ENCODE results near the gene BTBD16. TPM values are rescaled to one million over a fixed set of nuclear protein-coding genes. Genes with fewer than 3 reads are reported as not detected.

BTBD16 gene
- total and polyA plus RNA-seq, 2 of the 13 experiments (the other 11 are each of a cell fraction or from before 2014, with no cell fraction given): 5.0 to 11.9 TPM

GRCh38 chr10:122265896-122266295 lies 5.2 kb upstream of the BTBD16 start (continued):
- TF ChIP-seq IKZF4 (CRISPR knock-in tag; IDR thresholded peaks at IDR 0.05; ENCODE audit: borderline replicate concordance, low read depth, not compliant biosample characterization): no peak

DNA sequence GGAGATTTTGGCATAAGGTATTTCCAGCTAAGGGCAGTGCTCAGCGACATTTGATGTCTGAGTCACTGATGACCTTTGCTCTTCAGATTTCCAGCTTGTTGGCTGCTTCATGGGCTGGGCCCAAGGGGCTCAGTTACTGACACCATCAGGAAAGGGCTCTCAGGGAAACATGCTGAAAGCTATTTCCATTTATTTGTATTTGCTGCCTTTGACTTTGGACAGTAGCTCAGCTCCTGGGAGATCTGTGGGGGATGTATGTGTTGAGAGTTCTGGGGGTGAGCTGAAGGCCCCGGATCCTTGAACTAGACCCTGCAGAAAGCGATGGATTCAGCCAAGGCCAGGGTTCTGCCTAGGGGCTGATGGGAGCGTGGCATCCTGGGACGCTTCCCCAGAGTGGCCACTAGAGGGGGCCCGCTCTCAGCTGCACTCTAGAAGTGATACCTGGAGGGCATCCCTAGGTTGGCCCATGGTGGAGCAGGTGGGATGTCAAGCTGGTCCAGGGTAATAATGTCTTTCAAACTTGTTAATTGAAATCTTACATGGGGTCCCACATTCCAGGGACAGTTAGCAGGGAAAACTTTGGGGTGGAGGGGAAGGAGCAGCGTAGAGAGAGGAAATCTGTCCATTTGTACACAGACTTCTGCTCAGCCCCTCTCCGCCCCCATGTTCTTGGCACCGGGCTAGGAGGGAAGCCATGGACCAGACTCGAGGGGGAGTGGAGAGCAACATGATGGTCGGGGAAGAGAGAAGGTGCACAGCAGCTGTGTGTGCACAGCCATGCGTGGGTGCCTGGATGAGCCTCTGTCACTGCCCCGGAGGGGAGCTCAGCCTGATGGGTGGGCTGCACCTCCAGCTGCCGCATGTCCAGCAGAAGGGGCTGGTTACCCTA lies 3.0 kb upstream of the BTBD16 start:
- Histone ChIP-seq H3K9ac (ENCODE audit: insufficient read depth, low read depth, low read length) (no peak overlapping the region), H2AFZ (ENCODE audit: low read length) (no peak overlapping the region), H3K79me2 (ENCODE audit: insufficient read depth, low read length) (no peaks in the 10 kb centered on the region), H3K27me3 (ENCODE audit: control insufficient read depth in 1 of 2, insufficient read depth in 2 of 2, low read length in 2 of 2) (no peaks in the 10 kb centered on the region), H3K4me2 (ENCODE audit: low read depth, low read length) (peak overlapping the region; percentile 60), H3K4me3 (replicated peaks in 1 of 3; ENCODE audit: insufficient read depth in 1 of 3, low read depth in 2 of 3, low read length in 3 of 3) (peak overlapping the region in 1 of 3 experiments; percentile 44; a peak in 2 of 6 replicates), H4K20me1 (ENCODE audit: insufficient read depth, low read length) (no peaks in the 10 kb centered on the region), H3K9me3 (ENCODE audit: low read length) (no peaks in the 10 kb centered on the region), H3K36me3 (replicated peaks in 1 of 2; ENCODE audit: control insufficient read depth in 1 of 2, insufficient read depth in 2 of 2, low read length in 2 of 2) (peaks cover 0 to 1% of the 10 kb centered on the region in 2 experiments; a peak in 1 of 5 replicates), H3K4me1 (ENCODE audit: insufficient read depth, low read length) (peaks cover 28% of the 10 kb centered on the region), H3K27ac (ENCODE audit: extremely low read length, insufficient read depth, low read length) (peak overlapping the region; percentile 41)
- ChIA-PET CTCF (ENCODE audit: low intra/inter-chr PET ratio, low total read pairs) (interaction anchor here (0.8 to 1.2 kb wide), 2 partner anchors 9 to 167 kb away, joined by 3 to 4 read pairs; no protein-coding TSS in a partner anchor), POLR2A (interaction anchor here (0.6 to 1.3 kb wide), 6 partner anchors 9 to 107 kb away, joined by 3 to 8 read pairs (median 4); partner anchors contain the start of gene PLEKHA1)
- peak; percentile 94 for ATAC-seq
- in situ Hi-C loops (cut with HindIII; ENCODE audit: extremely low pct_ligation_motif_present, low pct_unique_long_range_greater_than_20kb): no loop called here
- 55% methylated on average over 10 of the region's 14 CpGs for WGBS (ENCODE audit: low lambda C conversion rate)
- FAIRE-seq: peak; percentile 89
- DNase-seq (ENCODE audit: low spot score): peak; percentile 78
- intact Hi-C loops (cut with micrococcal nuclease; ENCODE audit: unreplicated experiment): loop anchor here (10.0 kb wide), 2 partner anchors 123 to 223 kb away; no protein-coding TSS in a partner anchor
- BruUV-seq (replicated peaks): no TSS peak
- TF ChIP-seq ZBTB10 (CRISPR knock-in tag; IDR thresholded peaks at IDR 0.05; ENCODE audit: borderline replicate concordance) (no peak), ZNF556 (CRISPR knock-in tag; IDR thresholded peaks at IDR 0.05; ENCODE audit: borderline replicate concordance) (no peak; the same call in 1 of the 2 replicates), ZMYM4 (CRISPR knock-in tag; IDR thresholded peaks at IDR 0.05) (no peak), PRDM4 (CRISPR knock-in tag; IDR thresholded peaks at IDR 0.05; ENCODE audit: borderline replicate concordance) (no peak), HMGXB3 (CRISPR knock-in tag; IDR thresholded peaks at IDR 0.05; ENCODE audit: borderline replicate concordance) (no peak)
- TF ChIP-seq, protein P1, sequence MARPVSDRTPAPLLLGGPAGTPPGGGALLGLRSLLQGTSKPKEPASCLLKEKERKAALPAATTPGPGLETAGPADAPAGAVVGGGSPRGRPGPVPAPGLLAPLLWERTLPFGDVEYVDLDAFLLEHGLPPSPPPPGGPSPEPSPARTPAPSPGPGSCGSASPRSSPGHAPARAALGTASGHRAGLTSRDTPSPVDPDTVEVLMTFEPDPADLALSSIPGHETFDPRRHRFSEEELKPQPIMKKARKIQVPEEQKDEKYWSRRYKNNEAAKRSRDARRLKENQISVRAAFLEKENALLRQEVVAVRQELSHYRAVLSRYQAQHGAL (CRISPR knock-in tag; IDR thresholded peaks at IDR 0.05; ENCODE audit: not compliant biosample characterization): no peak

Data from HepG2 (cell line).